Activated naive CD8-positive, alpha-beta T cell treated with anti-CD3 and anti-CD28 coated beads, Interleukin-2, amount 10 ng/mL, durations not matched to agents 7 days and 5 days (primary cell): Measurements from ENCODE around the gene IFI35. TPM values are rescaled to one million over a fixed set of nuclear protein-coding genes. Genes with fewer than 3 reads are reported as not detected.

Source experiments
- total RNA-seq, 2 experiments: library from RNA; stranded (reverse); gene quantifications; one replicate each; pipeline ENCODE4 v1.2.3, GENCODE V29; 2021

IFI35 gene
- total RNA-seq, 2 experiments from 2014 or later, result 92.7 to 99.2 TPM

Other genes starting within 250 kb of the IFI35 start
- gene RAMP2, start 245.6 kb upstream of the IFI35 start, total RNA-seq, result not detected
- gene VPS25, start 233.3 kb upstream of the IFI35 start, total RNA-seq, result 10 to 100 TPM; 61.0 to 63.5 TPM
- gene WNK4, start 226.2 kb upstream of the IFI35 start, total RNA-seq, result under 1 TPM; 0.43 to 0.78 TPM
- gene COA3, start 208.1 kb upstream of the IFI35 start, total RNA-seq, result 10 to 100 TPM; 37.0 to 38.5 TPM
- under 1 TPM in 1 of 2 experiments, not detected in 1; 0.45 TPM for gene CNTD1, start 207.9 kb upstream of the IFI35 start, total RNA-seq
- gene BECN1, start 182.5 kb upstream of the IFI35 start, total RNA-seq, result 10 to 100 TPM; 94.5 to 95.9 TPM
- gene PSME3, start 173.4 kb upstream of the IFI35 start, total RNA-seq, result 10 to 100 TPM; 85.0 to 96.6 TPM
- 1 to 10 TPM; 2.5 to 2.7 TPM for gene AOC2, start 162.2 kb upstream of the IFI35 start, total RNA-seq
- under 1 TPM; 0.74 to 0.86 TPM for gene AOC3, start 155.6 kb upstream of the IFI35 start, total RNA-seq
- not detected for gene G6PC1, start 106.0 kb upstream of the IFI35 start, total RNA-seq
- gene AARSD1, start 42.3 kb upstream of the IFI35 start, total RNA-seq, result 10 to 100 TPM; 39.9 to 43.2 TPM
- under 1 TPM; 0.28 to 0.39 TPM for gene PTGES3L, start 26.7 kb upstream of the IFI35 start, total RNA-seq
- 10 to 100 TPM; 16.5 to 17.8 TPM for gene RUNDC1, start 26.2 kb upstream of the IFI35 start, total RNA-seq
- 1,000 to 10,000 TPM; 1,039 to 1,066 TPM for gene RPL27, start 8.4 kb upstream of the IFI35 start, total RNA-seq
- gene VAT1, start 15.6 kb downstream of the IFI35 start, total RNA-seq, result 10 to 100 TPM; 24.4 to 34.0 TPM
- gene RND2, start 18.4 kb downstream of the IFI35 start, total RNA-seq, result under 1 TPM in 1 of 2 experiments, not detected in 1; 0.14 TPM
- gene BRCA1, start 118.6 kb downstream of the IFI35 start, total RNA-seq, result 10 to 100 TPM; 53.5 to 61.4 TPM
- 10 to 100 TPM; 60.5 to 67.4 TPM for gene NBR1, start 164.4 kb downstream of the IFI35 start, total RNA-seq
- 10 to 100 TPM; 20.3 TPM for gene TMEM106A, start 205.1 kb downstream of the IFI35 start, total RNA-seq
- under 1 TPM in 1 of 2 experiments, not detected in 1; 0.45 TPM for gene CCDC200, start 221.8 kb downstream of the IFI35 start, total RNA-seq
- gene RNU2-1, start 227.2 kb downstream of the IFI35 start, total RNA-seq, result 1,000 to 10,000 TPM; 7,127 to 8,381 TPM